ENCODE data around the gene CST6. TPM values are rescaled to one million over a fixed set of nuclear protein-coding genes. Genes with fewer than 3 reads are reported as not detected.

The CST6 gene
- total and polyA plus RNA-seq, 2 of the 13 experiments (the other 11 are each of a cell fraction or from before 2014, with no cell fraction given), result not detected

- DNase-seq (ENCODE audit: low spot score) (peak; percentile 92), ATAC-seq (peak; percentile 98), FAIRE-seq (peak; percentile 99)
- Histone ChIP-seq H2AFZ (ENCODE audit: low read length) (no peak overlapping the region), H4K20me1 (ENCODE audit: insufficient read depth, low read length) (no peaks in the 10 kb centered on the region), H3K9me3 (ENCODE audit: low read length) (no peaks in the 10 kb centered on the region), H3K79me2 (ENCODE audit: insufficient read depth, low read length) (no peaks in the 10 kb centered on the region), H3K36me3 (replicated peaks in 1 of 2; ENCODE audit: control insufficient read depth in 1 of 2, insufficient read depth in 2 of 2, low read length in 2 of 2) (no peaks in the 10 kb centered on the region), H3K27me3 (ENCODE audit: control insufficient read depth in 1 of 2, insufficient read depth in 2 of 2, low read length in 2 of 2) (no peaks in the 10 kb centered on the region), H3K27ac (ENCODE audit: extremely low read length, insufficient read depth, low read length) (no peak overlapping the region), H3K4me2 (ENCODE audit: low read depth, low read length) (no peak overlapping the region), H3K4me1 (ENCODE audit: insufficient read depth, low read length) (peaks cover 4% of the 10 kb centered on the region), H3K4me3 (replicated peaks in 1 of 3; ENCODE audit: insufficient read depth in 1 of 3, low read depth in 2 of 3, low read length in 3 of 3) (no peak overlapping the region), H3K9ac (ENCODE audit: insufficient read depth, low read depth, low read length) (no peak overlapping the region)
- POLR2A ChIA-PET, result interaction anchor here (0.6 to 1.3 kb wide), 3 partner anchors 98 to 101 kb away, joined by 3 to 5 read pairs (median 3); partner anchors contain the start of genes CCDC85B and FIBP
- 27% methylated on average over 7 of the region's 10 CpGs for WGBS (ENCODE audit: low lambda C conversion rate)
- CTCF ChIA-PET (ENCODE audit: low intra/inter-chr PET ratio, low total read pairs), result interaction anchor here (0.6 to 3.0 kb wide), 19 partner anchors 8 to 282 kb away, joined by 3 to 77 read pairs (median 5); partner anchors contain the start of genes AP5B1, BANF1, CCDC85B and EIF1AD
- in situ Hi-C loops (cut with HindIII; ENCODE audit: extremely low pct_ligation_motif_present, low pct_unique_long_range_greater_than_20kb) (loop anchor here (5.0 to 10.0 kb wide), 2 partner anchors 107 to 274 kb away; partner anchors contain the start of gene KAT5), intact Hi-C loops (cut with micrococcal nuclease; ENCODE audit: unreplicated experiment) (loop anchor here (1.0 kb wide), 2 partner anchors 101 to 278 kb away; partner anchors contain the start of gene FIBP)
- BruUV-seq (replicated peaks), result no TSS peak
- TF ChIP-seq GLI4 (CRISPR knock-in tag; IDR thresholded peaks at IDR 0.05; ENCODE audit: borderline replicate concordance) (0 out of 2 replicates have a peak, but pooled peaks have one; percentile 32), NR2F1 (CRISPR knock-in tag; IDR thresholded peaks at IDR 0.05) (no peak), HOXA9 (CRISPR knock-in tag; IDR thresholded peaks at IDR 0.05; ENCODE audit: borderline replicate concordance) (no peak), ZNF629 (CRISPR knock-in tag; conservative IDR thresholded peaks at IDR 0.05) (no peak), DMAP1 (CRISPR knock-in tag; IDR thresholded peaks at IDR 0.05) (no peak), CAMTA2 (CRISPR knock-in tag; IDR thresholded peaks at IDR 0.05; ENCODE audit: borderline replicate concordance) (no peak), RFX5 (IDR thresholded peaks at IDR 0.05; ENCODE audit: low read depth, low read length) (0 out of 2 replicates have a peak, but pooled peaks have one; percentile 24), CTCF (CRISPR knock-in tag; IDR thresholded peaks at IDR 0.05) (peak; percentile 97), SAP130 (CRISPR knock-in tag; IDR thresholded peaks at IDR 0.05; ENCODE audit: low read depth) (peak; percentile 64), POGZ (CRISPR knock-in tag; IDR thresholded peaks at IDR 0.05) (no peak), CBX5 (CRISPR knock-in tag; IDR thresholded peaks at IDR 0.05; ENCODE audit: borderline replicate concordance) (0 out of 2 replicates have a peak, but pooled peaks have one; percentile 25), GPN1 (CRISPR knock-in tag; IDR thresholded peaks at IDR 0.05; ENCODE audit: borderline replicate concordance) (no peak), REL (CRISPR knock-in tag; conservative IDR thresholded peaks at IDR 0.05) (no peak), ATF2 (CRISPR knock-in tag; IDR thresholded peaks at IDR 0.05) (0 out of 2 replicates have a peak, but pooled peaks have one; percentile 27), NFE2L2 (IDR thresholded peaks at IDR 0.05; ENCODE audit: low read length) (no peak)
- TF ChIP-seq, protein P1, sequence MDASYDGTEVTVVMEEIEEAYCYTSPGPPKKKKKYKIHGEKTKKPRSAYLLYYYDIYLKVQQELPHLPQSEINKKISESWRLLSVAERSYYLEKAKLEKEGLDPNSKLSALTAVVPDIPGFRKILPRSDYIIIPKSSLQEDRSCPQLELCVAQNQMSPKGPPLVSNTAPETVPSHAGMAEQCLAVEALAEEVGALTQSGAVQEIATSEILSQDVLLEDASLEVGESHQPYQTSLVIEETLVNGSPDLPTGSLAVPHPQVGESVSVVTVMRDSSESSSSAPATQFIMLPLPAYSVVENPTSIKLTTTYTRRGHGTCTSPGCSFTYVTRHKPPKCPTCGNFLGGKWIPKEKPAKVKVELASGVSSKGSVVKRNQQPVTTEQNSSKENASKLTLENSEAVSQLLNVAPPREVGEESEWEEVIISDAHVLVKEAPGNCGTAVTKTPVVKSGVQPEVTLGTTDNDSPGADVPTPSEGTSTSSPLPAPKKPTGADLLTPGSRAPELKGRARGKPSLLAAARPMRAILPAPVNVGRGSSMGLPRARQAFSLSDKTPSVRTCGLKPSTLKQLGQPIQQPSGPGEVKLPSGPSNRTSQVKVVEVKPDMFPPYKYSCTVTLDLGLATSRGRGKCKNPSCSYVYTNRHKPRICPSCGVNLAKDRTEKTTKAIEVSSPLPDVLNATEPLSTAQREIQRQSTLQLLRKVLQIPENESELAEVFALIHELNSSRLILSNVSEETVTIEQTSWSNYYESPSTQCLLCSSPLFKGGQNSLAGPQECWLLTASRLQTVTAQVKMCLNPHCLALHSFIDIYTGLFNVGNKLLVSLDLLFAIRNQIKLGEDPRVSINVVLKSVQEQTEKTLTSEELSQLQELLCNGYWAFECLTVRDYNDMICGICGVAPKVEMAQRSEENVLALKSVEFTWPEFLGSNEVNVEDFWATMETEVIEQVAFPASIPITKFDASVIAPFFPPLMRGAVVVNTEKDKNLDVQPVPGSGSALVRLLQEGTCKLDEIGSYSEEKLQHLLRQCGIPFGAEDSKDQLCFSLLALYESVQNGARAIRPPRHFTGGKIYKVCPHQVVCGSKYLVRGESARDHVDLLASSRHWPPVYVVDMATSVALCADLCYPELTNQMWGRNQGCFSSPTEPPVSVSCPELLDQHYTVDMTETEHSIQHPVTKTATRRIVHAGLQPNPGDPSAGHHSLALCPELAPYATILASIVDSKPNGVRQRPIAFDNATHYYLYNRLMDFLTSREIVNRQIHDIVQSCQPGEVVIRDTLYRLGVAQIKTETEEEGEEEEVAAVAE (CRISPR knock-in tag; IDR thresholded peaks at IDR 0.05; ENCODE audit: borderline replicate concordance), result no peak
These were observed 22.8 kb upstream of the CST6 start for GRCh38 chr11:65988791-65989592.

Measured in HepG2 (cell line).